HepG2 (cell line): Measurements from ENCODE around the gene SESN2. TPM values are rescaled to one million over a fixed set of nuclear protein-coding genes. Genes with fewer than 3 reads are reported as not detected.

ENCODE experiments used
- AGO2 ChIP-seq: fragments of 200-400 bp; formaldehyde crosslinking; optimal IDR thresholded peaks from 2 replicates; pipeline ENCODE3; 2017; ENCODE audit warnings: mild to moderate bottlenecking, low read depth, low read length, moderate library complexity
- ARNT ChIP-seq: fragments of 450-650 bp; IDR thresholded peaks from 2 replicates; pipeline ENCODE4 v1.6.1; 2017
- BRCA1 ChIP-seq: sonication (generic); formaldehyde crosslinking; IDR thresholded peaks from 2 replicates; pipeline ENCODE4 v1.4.0; 2020; ENCODE audit warnings: missing genetic modification reagents
- CBX1 ChIP-seq: IDR thresholded peaks from one replicate; pipeline ENCODE4 v1.6.1; 2016; ENCODE audit warnings: antibody characterized with exemption, low read depth
- MAZ ChIP-seq, 2 experiments: sonication (generic) in 1 of 2; formaldehyde crosslinking in 1 of 2; IDR thresholded peaks; 2 replicates each; pipeline versions ENCODE4 v1.5.0 to v1.6.1; 2012 to 2020; ENCODE audit warnings: low read depth in 2 of 2, mild to moderate bottlenecking in 2 of 2, borderline replicate concordance in 1 of 2, improper control_type of control experiment in 1 of 2, low read length in 1 of 2, missing genetic modification reagents in 1 of 2, moderate library complexity in 1 of 2
- NR2F1 ChIP-seq, 2 experiments: fragments of 450-650 bp in 1 of 2; formaldehyde crosslinking in 1 of 2; IDR thresholded peaks; 2 replicates each; pipeline versions ENCODE4 v1.5.0 to v1.6.1; 2016 to 2020; ENCODE audit warnings: mild to moderate bottlenecking in 1 of 2, missing compliant biosample characterization in 1 of 2, missing genetic modification reagents in 1 of 2, moderate library complexity in 1 of 2
- RELA ChIP-seq: sonication (generic); formaldehyde crosslinking; IDR thresholded peaks from 2 replicates; pipeline ENCODE4 v1.4.0; 2020; ENCODE audit warnings: missing genetic modification reagents
- SALL2 ChIP-seq: sonication (generic); formaldehyde crosslinking; IDR thresholded peaks from 2 replicates; pipeline ENCODE4 v1.8.1; 2023; ENCODE audit warnings: mild to moderate bottlenecking, missing genetic modification reagents, inconsistent platforms
- SP4 ChIP-seq: sonication (generic); formaldehyde crosslinking; IDR thresholded peaks from 2 replicates; pipeline ENCODE4 v1.8.1; 2023; ENCODE audit warnings: mild to moderate bottlenecking, missing genetic modification reagents
- TCF7L2 ChIP-seq: IDR thresholded peaks from 2 replicates; pipeline ENCODE4 v1.6.1; 2011; ENCODE audit warnings: mild to moderate bottlenecking, low read depth, low read length, moderate library complexity
- ZBTB42 ChIP-seq: sonication (generic); formaldehyde crosslinking; IDR thresholded peaks from 2 replicates; pipeline ENCODE4 v1.5.0; 2020; ENCODE audit warnings: mild to moderate bottlenecking, missing genetic modification reagents
- ZFP90 ChIP-seq: sonication (generic); formaldehyde crosslinking; IDR thresholded peaks from 2 replicates; pipeline ENCODE4 v1.8.0; 2022; ENCODE audit warnings: missing genetic modification reagents, mild to moderate bottlenecking, inconsistent platforms, borderline replicate concordance
- ZNF232 ChIP-seq: sonication (generic); formaldehyde crosslinking; IDR thresholded peaks from 2 replicates; pipeline ENCODE4 v1.4.0; 2020; ENCODE audit warnings: missing genetic modification reagents, borderline replicate concordance
- ZNF24 ChIP-seq: fragments of 450-650 bp; IDR thresholded peaks from 2 replicates; pipeline ENCODE4 v1.6.1; 2017; ENCODE audit warnings: antibody characterized with exemption, mild to moderate bottlenecking
- ZNF382 ChIP-seq: sonication (generic); formaldehyde crosslinking; IDR thresholded peaks from 2 replicates; pipeline ENCODE4 v1.5.0; 2020; ENCODE audit warnings: missing genetic modification reagents, mild to moderate bottlenecking, borderline replicate concordance
- ZNF792 ChIP-seq: IDR thresholded peaks from 2 replicates; pipeline ENCODE4 v1.6.1; 2016
- ZNF883 ChIP-seq: sonication (generic); formaldehyde crosslinking; IDR thresholded peaks from 2 replicates; pipeline ENCODE4 v1.5.1; 2020; ENCODE audit warnings: mild to moderate bottlenecking, missing genetic modification reagents; ENCODE audit errors: not compliant biosample characterization
- polyA plus RNA-seq, 8 experiments: library from polyadenylated mRNA; depleted of rRNA in 3 of 8; stranded (reverse) in 7 of 8; unstranded in 1 of 8; fragments of >200 nt; fragmentation: Illumina TruSeq in 4 of 8; extraction: Trizol in 4 of 8; gene quantifications; 2 replicates each; pipeline versions ENCODE4 v1.2.1 to v1.2.3, GENCODE V29; 2011 to 2016; ENCODE audit warnings: low read depth in 4 of 8, missing spikeins in 1 of 8, mixed read lengths in 1 of 8; ENCODE audit not compliant: insufficient read depth in 1 of 8
- total RNA-seq, 5 experiments: library from RNA; depleted of rRNA; stranded (reverse); fragments of >200 nt; fragmentation: Illumina TruSeq; extraction: Trizol; gene quantifications; 2 replicates each; pipeline ENCODE4 v1.2.3, GENCODE V29; 2016; ENCODE audit warnings: low read depth in 1 of 5
- TF ChIP-seq, protein P1 (sequence below): IDR thresholded peaks from 2 replicates; pipeline ENCODE4 v1.6.1; 2016; ENCODE audit warnings: low read depth, borderline replicate concordance
- TF ChIP-seq, protein P2 (sequence below): sonication (generic); formaldehyde crosslinking; IDR thresholded peaks from 2 replicates; pipeline ENCODE4 v1.5.0; 2020; ENCODE audit warnings: mild to moderate bottlenecking, missing genetic modification reagents, borderline replicate concordance
- TF ChIP-seq, protein P3 (sequence below): sonication (generic); formaldehyde crosslinking; IDR thresholded peaks from 2 replicates; pipeline ENCODE4 v1.4.0; 2020; ENCODE audit warnings: missing genetic modification reagents
- TF ChIP-seq, protein P4 (sequence below): sonication (generic); formaldehyde crosslinking; IDR thresholded peaks from 2 replicates; pipeline ENCODE4 v1.5.1; 2020; ENCODE audit warnings: missing genetic modification reagents, mild to moderate bottlenecking, borderline replicate concordance

Gene SESN2
- total and polyA plus RNA-seq, 2 of the 13 experiments (the other 11 are each of a cell fraction or from before 2014, with no cell fraction given), result 13.2 to 19.1 TPM

DNA sequence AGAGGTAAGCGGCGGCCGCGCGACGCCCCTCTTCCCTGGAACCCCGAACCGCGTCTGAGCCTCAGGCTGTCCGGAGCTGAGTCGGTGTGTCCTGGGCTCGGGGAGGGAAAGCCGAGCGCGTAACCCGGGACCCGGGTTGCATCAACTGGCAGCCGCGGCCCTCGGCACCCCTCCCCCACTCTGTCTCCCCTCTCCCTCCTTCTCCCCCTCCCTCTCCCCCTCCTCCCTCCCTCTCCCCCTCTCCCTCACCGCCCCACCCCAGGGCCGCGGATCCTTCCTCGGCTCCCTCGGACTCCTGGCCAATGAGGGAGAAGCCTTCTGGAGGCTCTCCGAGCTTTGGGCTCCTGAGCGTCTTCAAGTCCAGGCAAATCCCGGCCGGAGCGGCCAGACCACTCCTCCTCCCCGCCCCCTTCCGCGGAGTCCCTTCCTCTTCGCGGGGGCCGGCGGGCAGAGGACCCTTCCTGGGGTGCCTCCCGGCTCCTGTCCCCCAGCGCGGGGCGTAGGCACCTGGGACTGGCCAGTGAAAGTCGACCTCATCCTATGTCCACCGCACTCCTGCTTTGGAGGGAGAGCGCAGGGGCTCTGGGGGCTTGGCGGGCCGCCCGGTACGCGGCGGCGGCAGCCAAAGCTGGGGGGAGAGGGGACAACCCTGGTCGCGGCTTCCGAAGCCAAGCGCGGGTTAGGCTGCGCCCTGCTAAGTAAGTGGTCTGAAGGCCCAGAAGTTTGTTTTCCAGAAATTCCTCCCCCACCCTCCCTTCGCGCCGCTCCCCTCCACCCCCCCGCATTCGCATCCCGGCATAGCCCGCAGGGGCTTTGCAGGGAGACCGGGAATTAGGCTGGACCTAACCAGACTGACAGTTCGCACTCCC is 850 bp downstream of the SESN2 start (continued):
- TF ChIP-seq, protein P1, sequence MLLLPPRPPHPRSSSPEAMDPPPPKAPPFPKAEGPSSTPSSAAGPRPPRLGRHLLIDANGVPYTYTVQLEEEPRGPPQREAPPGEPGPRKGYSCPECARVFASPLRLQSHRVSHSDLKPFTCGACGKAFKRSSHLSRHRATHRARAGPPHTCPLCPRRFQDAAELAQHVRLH, result no peak
- TF ChIP-seq, protein P2, sequence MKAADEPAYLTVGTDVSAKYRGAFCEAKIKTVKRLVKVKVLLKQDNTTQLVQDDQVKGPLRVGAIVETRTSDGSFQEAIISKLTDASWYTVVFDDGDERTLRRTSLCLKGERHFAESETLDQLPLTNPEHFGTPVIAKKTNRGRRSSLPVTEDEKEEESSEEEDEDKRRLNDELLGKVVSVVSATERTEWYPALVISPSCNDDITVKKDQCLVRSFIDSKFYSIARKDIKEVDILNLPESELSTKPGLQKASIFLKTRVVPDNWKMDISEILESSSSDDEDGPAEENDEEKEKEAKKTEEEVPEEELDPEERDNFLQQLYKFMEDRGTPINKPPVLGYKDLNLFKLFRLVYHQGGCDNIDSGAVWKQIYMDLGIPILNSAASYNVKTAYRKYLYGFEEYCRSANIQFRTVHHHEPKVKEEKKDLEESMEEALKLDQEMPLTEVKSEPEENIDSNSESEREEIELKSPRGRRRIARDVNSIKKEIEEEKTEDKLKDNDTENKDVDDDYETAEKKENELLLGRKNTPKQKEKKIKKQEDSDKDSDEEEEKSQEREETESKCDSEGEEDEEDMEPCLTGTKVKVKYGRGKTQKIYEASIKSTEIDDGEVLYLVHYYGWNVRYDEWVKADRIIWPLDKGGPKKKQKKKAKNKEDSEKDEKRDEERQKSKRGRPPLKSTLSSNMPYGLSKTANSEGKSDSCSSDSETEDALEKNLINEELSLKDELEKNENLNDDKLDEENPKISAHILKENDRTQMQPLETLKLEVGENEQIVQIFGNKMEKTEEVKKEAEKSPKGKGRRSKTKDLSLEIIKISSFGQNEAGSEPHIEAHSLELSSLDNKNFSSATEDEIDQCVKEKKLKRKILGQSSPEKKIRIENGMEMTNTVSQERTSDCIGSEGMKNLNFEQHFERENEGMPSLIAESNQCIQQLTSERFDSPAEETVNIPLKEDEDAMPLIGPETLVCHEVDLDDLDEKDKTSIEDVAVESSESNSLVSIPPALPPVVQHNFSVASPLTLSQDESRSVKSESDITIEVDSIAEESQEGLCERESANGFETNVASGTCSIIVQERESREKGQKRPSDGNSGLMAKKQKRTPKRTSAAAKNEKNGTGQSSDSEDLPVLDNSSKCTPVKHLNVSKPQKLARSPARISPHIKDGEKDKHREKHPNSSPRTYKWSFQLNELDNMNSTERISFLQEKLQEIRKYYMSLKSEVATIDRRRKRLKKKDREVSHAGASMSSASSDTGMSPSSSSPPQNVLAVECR (CRISPR knock-in tag), result peak; percentile 35; the same call in 1 of the 2 replicates
- no peak for TF ChIP-seq AGO2
- no peak for TF ChIP-seq CBX1
- no peak for TF ChIP-seq ARNT
- TF ChIP-seq ZNF232, result no peak
- no peak for TF ChIP-seq SP4
- no peak for TF ChIP-seq ZNF883 (CRISPR knock-in tag)
- no peak for TF ChIP-seq ZNF24
- TF ChIP-seq NR2F1 (CRISPR knock-in tag; IDR thresholded peaks at IDR 0.05), result no peak
- no peak for TF ChIP-seq ZNF382
- no peak for TF ChIP-seq ZBTB42
- TF ChIP-seq RELA, result no peak
- TF ChIP-seq MAZ (IDR thresholded peaks at IDR 0.05; ENCODE audit: borderline replicate concordance, low read depth, low read length), result no peak
- TF ChIP-seq MAZ (CRISPR knock-in tag; IDR thresholded peaks at IDR 0.05; ENCODE audit: low read depth), result no peak
- no peak for TF ChIP-seq BRCA1 (CRISPR knock-in tag)
- no peak for TF ChIP-seq ZNF792 (CRISPR knock-in tag)
- TF ChIP-seq, protein P3, sequence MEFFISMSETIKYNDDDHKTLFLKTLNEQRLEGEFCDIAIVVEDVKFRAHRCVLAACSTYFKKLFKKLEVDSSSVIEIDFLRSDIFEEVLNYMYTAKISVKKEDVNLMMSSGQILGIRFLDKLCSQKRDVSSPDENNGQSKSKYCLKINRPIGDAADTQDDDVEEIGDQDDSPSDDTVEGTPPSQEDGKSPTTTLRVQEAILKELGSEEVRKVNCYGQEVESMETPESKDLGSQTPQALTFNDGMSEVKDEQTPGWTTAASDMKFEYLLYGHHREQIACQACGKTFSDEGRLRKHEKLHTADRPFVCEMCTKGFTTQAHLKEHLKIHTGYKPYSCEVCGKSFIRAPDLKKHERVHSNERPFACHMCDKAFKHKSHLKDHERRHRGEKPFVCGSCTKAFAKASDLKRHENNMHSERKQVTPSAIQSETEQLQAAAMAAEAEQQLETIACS (CRISPR knock-in tag), result no peak
- TF ChIP-seq, protein P4, sequence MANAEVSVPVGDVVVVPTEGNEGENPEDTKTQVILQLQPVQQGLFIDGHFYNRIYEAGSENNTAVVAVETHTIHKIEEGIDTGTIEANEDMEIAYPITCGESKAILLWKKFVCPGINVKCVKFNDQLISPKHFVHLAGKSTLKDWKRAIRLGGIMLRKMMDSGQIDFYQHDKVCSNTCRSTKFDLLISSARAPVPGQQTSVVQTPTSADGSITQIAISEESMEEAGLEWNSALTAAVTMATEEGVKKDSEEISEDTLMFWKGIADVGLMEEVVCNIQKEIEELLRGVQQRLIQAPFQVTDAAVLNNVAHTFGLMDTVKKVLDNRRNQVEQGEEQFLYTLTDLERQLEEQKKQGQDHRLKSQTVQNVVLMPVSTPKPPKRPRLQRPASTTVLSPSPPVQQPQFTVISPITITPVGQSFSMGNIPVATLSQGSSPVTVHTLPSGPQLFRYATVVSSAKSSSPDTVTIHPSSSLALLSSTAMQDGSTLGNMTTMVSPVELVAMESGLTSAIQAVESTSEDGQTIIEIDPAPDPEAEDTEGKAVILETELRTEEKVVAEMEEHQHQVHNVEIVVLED (CRISPR knock-in tag), result no peak
- TF ChIP-seq TCF7L2, result no peak
- no peak for TF ChIP-seq SALL2 (CRISPR knock-in tag)
- TF ChIP-seq ZFP90, result no peak
